DND-41 (cell line): Measurements from ENCODE around the gene TOP2B.
A peak's percentile ranks its signal among the peaks of the same experiment; 100 is the strongest.

Source experiments
- ATAC-seq: fragments of 200-7000 bp; cut with Tn5 transposase; 3 replicates; pipeline ENCODE4 v1.9.1; 2021; ENCODE audit warnings: low read depth; ENCODE audit not compliant: insufficient read depth
- DNase-seq: peaks from one replicate; pipeline ENCODE4 v3.0.0-alpha.2; 2020
- H2AFZ ChIP-seq: 2 replicates; pipeline ENCODE4 v1.6.0; 2012; ENCODE audit warnings: low read depth, low read length
- H3K27ac ChIP-seq: 2 replicates; pipeline ENCODE4 v1.5.1; 2012; ENCODE audit warnings: low read length, inconsistent platforms
- H3K27me3 ChIP-seq: fragments of 200-600 bp; sonication (generic); 2 replicates; pipeline ENCODE4 v1.6.0; 2012; ENCODE audit warnings: low read length, mild to moderate bottlenecking, inconsistent platforms; ENCODE audit not compliant: insufficient read depth, poor library complexity
- H3K36me3 ChIP-seq: 2 replicates; pipeline ENCODE4 v1.5.1; 2012; ENCODE audit warnings: low read length, inconsistent platforms; ENCODE audit not compliant: insufficient read depth
- H3K4me1 ChIP-seq: 2 replicates; pipeline ENCODE4 v1.5.1; 2012; ENCODE audit warnings: mild to moderate bottlenecking, low read length; ENCODE audit not compliant: insufficient read depth
- H3K4me2 ChIP-seq: 2 replicates; pipeline ENCODE4 v1.6.0; 2012; ENCODE audit warnings: mild to moderate bottlenecking, moderate library complexity, low read length, inconsistent platforms; ENCODE audit not compliant: insufficient read depth
- H3K4me3 ChIP-seq, 2 experiments: fragments of 200-600 bp in 1 of 2; shearing (Covaris generic) in 1 of 2; 2 replicates each; pipeline ENCODE4 v1.5.1; 2012 to 2016; ENCODE audit warnings: inconsistent platforms in 2 of 2, low read length in 2 of 2, mild to moderate bottlenecking in 2 of 2, low read depth in 1 of 2, moderate library complexity in 1 of 2
- H3K79me2 ChIP-seq: 2 replicates; pipeline ENCODE4 v1.6.0; 2012; ENCODE audit warnings: low read length, inconsistent platforms; ENCODE audit not compliant: insufficient read depth
- H3K9ac ChIP-seq: 2 replicates; pipeline ENCODE4 v1.6.0; 2012; ENCODE audit warnings: low read depth, mild to moderate bottlenecking, inconsistent platforms, low read length, moderate library complexity
- H3K9me3 ChIP-seq: 2 replicates; pipeline ENCODE4 v1.5.1; 2012; ENCODE audit warnings: low read length, moderate library complexity, mild to moderate bottlenecking, inconsistent platforms; ENCODE audit not compliant: insufficient read depth, severe bottlenecking
- H4K20me1 ChIP-seq: 2 replicates; pipeline ENCODE4 v1.6.0; 2012; ENCODE audit warnings: low read length; ENCODE audit not compliant: insufficient read depth
- CTCF ChIP-seq: IDR thresholded peaks from 2 replicates; pipeline ENCODE4 v1.5.1; 2012; ENCODE audit warnings: borderline replicate concordance, low read length, moderate library complexity, mild to moderate bottlenecking; ENCODE audit not compliant: poor library complexity, severe bottlenecking; ENCODE audit errors: extremely low read depth
- EZH2 ChIP-seq: IDR thresholded peaks from 3 replicates; pipeline ENCODE4 v1.6.1; 2012; ENCODE audit warnings: borderline replicate concordance, low read depth, mild to moderate bottlenecking, moderate library complexity, low read length, inconsistent platforms; ENCODE audit not compliant: severe bottlenecking

TOP2B gene

GRCh38 chr3:25658836-25659235, 5.9 kb downstream of the TOP2B start:
- peaks cover 72% of the 10 kb centered on the region for H4K20me1 ChIP-seq
- H3K4me1 ChIP-seq: peaks cover 63% of the 10 kb centered on the region
- no peak overlapping the region for H3K9ac ChIP-seq
- no peaks in the 10 kb centered on the region for H3K27me3 ChIP-seq
- peak overlapping the region; percentile 48 for H3K4me2 ChIP-seq
- DNase-seq (no peak), ATAC-seq (no peak)
- H3K36me3 ChIP-seq: peaks cover 27% of the 10 kb centered on the region
- H3K4me3 ChIP-seq: peak overlapping the region in 1 of 2 experiments; percentile 36; a peak in 1 of 4 replicates
- no peak overlapping the region for H3K27ac ChIP-seq
- no peak overlapping the region for H2AFZ ChIP-seq
- TF ChIP-seq CTCF: no peak
- no peak for TF ChIP-seq EZH2
- H3K79me2 ChIP-seq: peaks cover 98% of the 10 kb centered on the region
- H3K9me3 ChIP-seq: no peaks in the 10 kb centered on the region

DNA sequence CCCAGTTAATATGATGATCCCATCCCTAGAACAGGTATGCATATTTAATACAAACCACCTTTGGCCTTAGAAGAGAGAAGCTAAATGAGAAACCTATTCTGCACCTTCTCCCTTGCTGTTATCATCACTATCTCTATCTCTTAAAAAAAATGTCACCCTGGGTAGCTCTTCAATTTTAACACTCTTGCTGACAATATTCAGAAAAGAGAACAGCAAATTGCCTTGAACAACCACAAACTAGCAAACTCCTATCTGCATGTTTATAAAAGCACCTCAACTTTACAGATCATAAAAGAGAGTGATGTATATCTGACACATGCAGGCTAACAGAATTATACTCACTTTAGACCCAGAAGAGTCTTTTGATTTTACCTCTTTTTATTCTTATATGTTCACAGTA, 7.4 kb downstream of the TOP2B start:
- H4K20me1 ChIP-seq: peaks cover 69% of the 10 kb centered on the region
- H3K9ac ChIP-seq: no peak overlapping the region
- TF ChIP-seq CTCF: no peak
- TF ChIP-seq EZH2: no peak
- no peak overlapping the region; a peak in 1 of 4 replicates for H3K4me3 ChIP-seq
- peaks cover 57% of the 10 kb centered on the region for H3K4me1 ChIP-seq
- H3K27ac ChIP-seq: no peak overlapping the region
- peak overlapping the region; percentile 25; the same call in 1 of the 2 replicates for H3K4me2 ChIP-seq
- H3K27me3 ChIP-seq: no peaks in the 10 kb centered on the region
- no peak overlapping the region for H2AFZ ChIP-seq
- H3K79me2 ChIP-seq: peaks cover 98% of the 10 kb centered on the region
- H3K36me3 ChIP-seq: peaks cover 16% of the 10 kb centered on the region
- no peaks in the 10 kb centered on the region for H3K9me3 ChIP-seq
- DNase-seq: no peak
- ATAC-seq: no peak

GRCh38 chr3:25655659-25656058, 9.0 kb downstream of the TOP2B start:
- Histone ChIP-seq H4K20me1 (peaks cover 67% of the 10 kb centered on the region), H3K27me3 (no peaks in the 10 kb centered on the region)

More at GRCh38 chr3:25655659-25656058, 9.0 kb downstream of the TOP2B start:
- Histone ChIP-seq H3K9ac (no peak overlapping the region), H2AFZ (no peak overlapping the region), H3K27ac (no peak overlapping the region), H3K36me3 (peaks cover 12% of the 10 kb centered on the region), H3K79me2 (peaks cover 98% of the 10 kb centered on the region), H3K9me3 (peaks cover 6% of the 10 kb centered on the region), H3K4me2 (peak overlapping the region; percentile 22; the same call in 1 of the 2 replicates), H3K4me1 (peaks cover 41% of the 10 kb centered on the region), H3K4me3 (no peak overlapping the region)
- DNase-seq (no peak), ATAC-seq (peak; percentile 74; the same call in 2 of the 3 replicates)
- TF ChIP-seq CTCF (no peak), EZH2 (no peak)
